GM12878 (cell line): ENCODE measurements around the gene NEURL3.

ENCODE experiments used
- BHLHE40 ChIP-seq, 2 experiments: fragments of 450-650 bp in 1 of 2; IDR thresholded peaks; 2 replicates each; pipeline ENCODE4 v1.6.1; 2011 to 2017; ENCODE audit warnings: low read depth in 2 of 2, borderline replicate concordance in 1 of 2, improper control_type of control experiment in 1 of 2, low read length in 1 of 2, mild to moderate bottlenecking in 1 of 2
- BMI1 ChIP-seq: fragments of 450-650 bp; IDR thresholded peaks from 2 replicates; pipeline ENCODE4 v1.6.1; 2016; ENCODE audit warnings: mild to moderate bottlenecking, moderate library complexity, borderline replicate concordance
- MTA3 ChIP-seq: IDR thresholded peaks from 2 replicates; pipeline ENCODE4 v1.6.1; 2012; ENCODE audit warnings: low read length, inconsistent platforms, borderline replicate concordance
- RAD21 ChIP-seq: IDR thresholded peaks from 2 replicates; pipeline ENCODE4 v1.6.1; 2011; ENCODE audit warnings: mild to moderate bottlenecking, low read depth, low read length, moderate library complexity; ENCODE audit not compliant: insufficient read depth

GRCh38 chr2:96447726-96448125, 57.4 kb downstream of the NEURL3 start:
- TF ChIP-seq BHLHE40 (IDR thresholded peaks at IDR 0.05; ENCODE audit: borderline replicate concordance in 1 of 2, low read depth in 2 of 2, low read length in 1 of 2) (no peak), RAD21 (no peak), MTA3 (no peak), BMI1 (no peak)
